Measurements from ENCODE around the gene EIF5AL1. TPM values are rescaled to one million over a fixed set of nuclear protein-coding genes. Genes with fewer than 3 reads are reported as not detected.
"Not testable (repeated sequence)": the region's sequence is repeated elsewhere in the genome, so short reads cannot be mapped to it uniquely, and the experiment has no call there.

The EIF5AL1 gene
- total and polyA plus RNA-seq, 2 donors (not counting 1 experiment from before 2014, with no cell fraction given) = 0.76 to 1.7 TPM

DNA sequence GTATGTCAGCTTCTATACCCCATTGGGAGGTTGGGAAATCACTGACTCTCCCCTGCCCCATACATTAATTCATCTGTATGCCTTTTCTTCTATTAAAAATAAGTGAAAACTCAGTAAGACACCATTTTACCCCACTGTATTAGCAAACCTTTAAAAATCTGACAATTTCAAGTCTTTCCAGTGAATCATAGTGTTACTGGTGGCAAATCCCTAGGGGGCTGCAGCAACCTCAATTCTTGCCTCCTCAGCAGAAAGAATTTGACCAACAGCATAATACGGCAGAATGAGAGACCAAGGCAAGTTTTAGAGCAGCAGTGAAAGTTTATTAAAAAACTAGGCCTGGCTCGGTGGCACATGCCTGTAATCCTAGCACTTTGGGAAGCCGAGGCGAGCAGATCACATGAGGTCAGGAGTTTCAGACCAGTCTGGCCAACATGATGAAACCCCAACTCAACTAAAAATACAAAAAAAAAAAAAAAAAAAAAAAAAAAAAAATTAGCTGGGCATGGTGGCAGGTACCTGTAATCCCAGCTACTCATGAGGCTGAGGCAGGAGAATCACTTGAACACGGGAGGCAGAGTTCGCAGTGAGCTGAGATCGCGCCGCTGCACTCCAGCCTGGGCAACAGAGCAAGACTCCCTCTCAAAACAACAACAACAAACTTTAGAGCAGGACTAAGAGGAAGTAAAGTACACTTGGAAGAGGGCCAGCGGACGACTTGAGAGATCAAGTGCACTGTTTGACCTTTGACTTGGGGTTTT lies 21.0 kb downstream of the EIF5AL1 start:
- WGBS (ENCODE audit: insufficient coverage) = 93% methylated on average over 3 of the region's 11 CpGs
- H3K27me3 Mint-ChIP-seq; H3K27ac Mint-ChIP-seq; ATAC-seq (ENCODE audit: low read depth); H3K27ac ChIP-seq (ENCODE audit: low read length in 2 of 2); POLR2A ChIA-PET; H3K9me3 Mint-ChIP-seq (ENCODE audit: insufficient read depth); H3K4me3 ChIP-seq (ENCODE audit: control extremely low read depth in 1 of 5, extremely low read depth in 1 of 5, insufficient read depth in 1 of 5, low read depth in 2 of 5, low read length in 4 of 5); CTCF ChIA-PET; H3K4me1 Mint-ChIP-seq; H3K9me3 ChIP-seq (ENCODE audit: control extremely low read depth in 1 of 3, control insufficient read depth in 2 of 3, insufficient read depth in 1 of 3, low read length in 2 of 3); intact Hi-C loops (cut with micrococcal nuclease); H2AFZ ChIP-seq (ENCODE audit: insufficient read depth, low read depth, low read length, poor library complexity, severe bottlenecking); H3K4me3 Mint-ChIP-seq; H3K4me2 ChIP-seq (replicated peaks; ENCODE audit: low read depth, low read length, poor library complexity, severe bottlenecking); H3K4me1 ChIP-seq (ENCODE audit: control insufficient read depth in 2 of 2, insufficient read depth in 2 of 2, low read length in 2 of 2); DNase-seq; H3K9ac ChIP-seq (ENCODE audit: low read length); H3K36me3 ChIP-seq (replicated peaks in 1 of 2; ENCODE audit: control extremely low read depth in 1 of 2, control insufficient read depth in 1 of 2, extremely low read depth in 1 of 2, insufficient read depth in 2 of 2, low read length in 1 of 2); H3K79me2 ChIP-seq (ENCODE audit: control insufficient read depth, insufficient read depth, low read length); H4K20me1 ChIP-seq (ENCODE audit: control insufficient read depth, insufficient read depth, low read length, poor library complexity, severe bottlenecking); H3K27me3 ChIP-seq (replicated peaks in 1 of 4; ENCODE audit: control extremely low read depth in 1 of 4, control insufficient read depth in 3 of 4, insufficient read depth in 4 of 4, low read length in 3 of 4): not testable (repeated sequence)

DNA sequence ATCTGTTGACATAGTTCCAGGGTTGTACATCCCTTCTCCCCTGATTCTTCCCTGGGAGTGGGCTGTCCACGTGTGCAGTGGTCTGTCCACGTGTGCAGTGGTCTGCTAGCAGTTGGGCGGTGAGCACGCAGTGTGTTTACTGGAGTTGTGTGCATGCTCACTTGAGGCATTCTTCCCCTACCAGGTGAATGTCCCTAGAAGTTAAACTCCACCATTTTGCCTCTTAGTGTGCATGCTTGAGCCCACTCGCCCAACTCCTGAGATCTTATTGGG lies 21.5 kb downstream of the EIF5AL1 start:
- H3K4me1 Mint-ChIP-seq; H3K9ac ChIP-seq (ENCODE audit: low read length); H3K36me3 ChIP-seq (replicated peaks in 1 of 2; ENCODE audit: control extremely low read depth in 1 of 2, control insufficient read depth in 1 of 2, extremely low read depth in 1 of 2, insufficient read depth in 2 of 2, low read length in 1 of 2); CTCF ChIA-PET; H3K9me3 Mint-ChIP-seq (ENCODE audit: insufficient read depth); H3K9me3 ChIP-seq (ENCODE audit: control extremely low read depth in 1 of 3, control insufficient read depth in 2 of 3, insufficient read depth in 1 of 3, low read length in 2 of 3); intact Hi-C loops (cut with micrococcal nuclease); H3K4me3 Mint-ChIP-seq; POLR2A ChIA-PET; H3K79me2 ChIP-seq (ENCODE audit: control insufficient read depth, insufficient read depth, low read length); H3K27ac ChIP-seq (ENCODE audit: low read length in 2 of 2); H3K4me2 ChIP-seq (replicated peaks; ENCODE audit: low read depth, low read length, poor library complexity, severe bottlenecking); H2AFZ ChIP-seq (ENCODE audit: insufficient read depth, low read depth, low read length, poor library complexity, severe bottlenecking); ATAC-seq (ENCODE audit: low read depth); H3K27me3 Mint-ChIP-seq; H3K4me3 ChIP-seq (ENCODE audit: control extremely low read depth in 1 of 5, extremely low read depth in 1 of 5, insufficient read depth in 1 of 5, low read depth in 2 of 5, low read length in 4 of 5); DNase-seq; H4K20me1 ChIP-seq (ENCODE audit: control insufficient read depth, insufficient read depth, low read length, poor library complexity, severe bottlenecking); H3K27me3 ChIP-seq (replicated peaks in 1 of 4; ENCODE audit: control extremely low read depth in 1 of 4, control insufficient read depth in 3 of 4, insufficient read depth in 4 of 4, low read length in 3 of 4); H3K4me1 ChIP-seq (ENCODE audit: control insufficient read depth in 2 of 2, insufficient read depth in 2 of 2, low read length in 2 of 2); H3K27ac Mint-ChIP-seq: not testable (repeated sequence)
- no CpG with 5 or more reads among the region's 5 CpGs for WGBS (ENCODE audit: insufficient coverage)

DNA sequence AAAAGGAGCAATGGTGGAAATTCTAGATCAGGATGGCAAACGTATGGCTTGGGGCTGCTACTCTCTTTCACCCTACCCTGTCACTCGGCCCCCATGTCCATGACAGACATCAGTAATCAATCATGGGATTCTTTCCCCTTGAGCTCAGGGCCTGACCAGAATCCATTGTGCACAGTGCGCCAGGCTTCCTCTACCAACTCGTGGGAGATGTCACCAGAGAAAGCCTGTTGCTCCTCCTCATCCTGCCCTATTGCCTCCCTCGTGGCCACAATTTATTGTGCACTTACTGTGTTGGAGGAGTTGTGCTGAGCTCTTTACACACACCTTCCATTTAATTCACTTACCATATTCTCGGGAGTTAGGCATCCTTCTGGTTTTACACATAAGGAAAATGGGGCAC lies 26.0 kb downstream of the EIF5AL1 start:
- intact Hi-C loops (cut with micrococcal nuclease); POLR2A ChIA-PET; DNase-seq; H3K4me1 ChIP-seq (ENCODE audit: control insufficient read depth in 2 of 2, insufficient read depth in 2 of 2, low read length in 2 of 2); H4K20me1 ChIP-seq (ENCODE audit: control insufficient read depth, insufficient read depth, low read length, poor library complexity, severe bottlenecking); H3K27me3 ChIP-seq (replicated peaks in 1 of 4; ENCODE audit: control extremely low read depth in 1 of 4, control insufficient read depth in 3 of 4, insufficient read depth in 4 of 4, low read length in 3 of 4); H3K27ac Mint-ChIP-seq; H3K4me2 ChIP-seq (replicated peaks; ENCODE audit: low read depth, low read length, poor library complexity, severe bottlenecking); H3K79me2 ChIP-seq (ENCODE audit: control insufficient read depth, insufficient read depth, low read length); ATAC-seq (ENCODE audit: low read depth); H3K36me3 ChIP-seq (replicated peaks in 1 of 2; ENCODE audit: control extremely low read depth in 1 of 2, control insufficient read depth in 1 of 2, extremely low read depth in 1 of 2, insufficient read depth in 2 of 2, low read length in 1 of 2); H3K9ac ChIP-seq (ENCODE audit: low read length); H3K9me3 ChIP-seq (ENCODE audit: control extremely low read depth in 1 of 3, control insufficient read depth in 2 of 3, insufficient read depth in 1 of 3, low read length in 2 of 3); H3K4me3 Mint-ChIP-seq; H3K27ac ChIP-seq (ENCODE audit: low read length in 2 of 2); H3K4me1 Mint-ChIP-seq; H3K27me3 Mint-ChIP-seq; H3K9me3 Mint-ChIP-seq (ENCODE audit: insufficient read depth); H3K4me3 ChIP-seq (ENCODE audit: control extremely low read depth in 1 of 5, extremely low read depth in 1 of 5, insufficient read depth in 1 of 5, low read depth in 2 of 5, low read length in 4 of 5); H2AFZ ChIP-seq (ENCODE audit: insufficient read depth, low read depth, low read length, poor library complexity, severe bottlenecking): not testable (repeated sequence)
- CTCF ChIA-PET = interaction anchor here (0.8 to 1.3 kb wide), 3 partner anchors 164 to 507 kb away, joined by 3 to 5 read pairs (median 3); no protein-coding TSS in a partner anchor
- WGBS (ENCODE audit: insufficient coverage) = 69% methylated on average over 4 of the region's 6 CpGs

DNA sequence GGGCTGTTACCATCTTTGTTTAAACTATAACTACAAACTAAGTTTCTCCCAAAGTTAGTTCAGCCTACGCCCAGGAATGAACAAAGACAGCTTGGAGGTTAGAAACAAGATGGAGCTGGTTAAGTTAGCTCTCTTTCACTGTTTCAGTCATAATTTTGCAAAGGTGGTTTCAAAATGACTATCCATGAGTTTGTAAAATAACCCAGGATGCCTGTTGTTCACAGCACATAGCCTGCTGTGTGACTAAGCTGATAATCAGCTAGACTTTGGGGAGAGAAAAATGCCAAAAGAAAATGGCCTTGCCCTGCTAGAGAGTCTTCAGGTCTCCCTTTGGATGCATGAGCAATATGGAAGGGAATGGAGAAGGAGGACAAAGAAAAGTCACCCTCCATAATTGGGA lies 28.6 kb downstream of the EIF5AL1 start:
- DNase-seq; H3K79me2 ChIP-seq (ENCODE audit: control insufficient read depth, insufficient read depth, low read length); H3K27me3 ChIP-seq (replicated peaks in 1 of 4; ENCODE audit: control extremely low read depth in 1 of 4, control insufficient read depth in 3 of 4, insufficient read depth in 4 of 4, low read length in 3 of 4); H3K4me3 Mint-ChIP-seq; H3K4me1 ChIP-seq (ENCODE audit: control insufficient read depth in 2 of 2, insufficient read depth in 2 of 2, low read length in 2 of 2); H4K20me1 ChIP-seq (ENCODE audit: control insufficient read depth, insufficient read depth, low read length, poor library complexity, severe bottlenecking); H2AFZ ChIP-seq (ENCODE audit: insufficient read depth, low read depth, low read length, poor library complexity, severe bottlenecking); CTCF ChIA-PET; intact Hi-C loops (cut with micrococcal nuclease); H3K9ac ChIP-seq (ENCODE audit: low read length); H3K36me3 ChIP-seq (replicated peaks in 1 of 2; ENCODE audit: control extremely low read depth in 1 of 2, control insufficient read depth in 1 of 2, extremely low read depth in 1 of 2, insufficient read depth in 2 of 2, low read length in 1 of 2); H3K4me3 ChIP-seq (ENCODE audit: control extremely low read depth in 1 of 5, extremely low read depth in 1 of 5, insufficient read depth in 1 of 5, low read depth in 2 of 5, low read length in 4 of 5); H3K27ac Mint-ChIP-seq; H3K9me3 Mint-ChIP-seq (ENCODE audit: insufficient read depth); H3K9me3 ChIP-seq (ENCODE audit: control extremely low read depth in 1 of 3, control insufficient read depth in 2 of 3, insufficient read depth in 1 of 3, low read length in 2 of 3); ATAC-seq (ENCODE audit: low read depth); POLR2A ChIA-PET; H3K4me2 ChIP-seq (replicated peaks; ENCODE audit: low read depth, low read length, poor library complexity, severe bottlenecking); H3K27ac ChIP-seq (ENCODE audit: low read length in 2 of 2); H3K27me3 Mint-ChIP-seq; H3K4me1 Mint-ChIP-seq: not testable (repeated sequence)
- WGBS (ENCODE audit: insufficient coverage) = no CpG with 5 or more reads among the region's 1 CpG
